ENCODE measurements around the gene C17orf58.
A peak's percentile ranks its signal among the peaks of the same experiment; 100 is the strongest.
"Not testable (repeated sequence)": the region's sequence is repeated elsewhere in the genome, so short reads cannot be mapped to it uniquely, and the experiment has no call there.

The C17orf58 gene

GRCh38 chr17:67996301-67997171, at the start of gene C17orf58:
C17orf58 (minus strand) TSS chr17:67996469; CDS start chr17:67996198, 271 bp downstream.
- DNase-seq (ENCODE audit: low spot score); in situ Hi-C loops (cut with MboI; ENCODE audit: low sequenced_read_pairs, unreplicated experiment): not testable (repeated sequence)

GRCh38 chr17:68036304-68037147, 40.3 kb upstream of the C17orf58 start:
- in situ Hi-C loops (cut with MboI; ENCODE audit: low sequenced_read_pairs, unreplicated experiment): no loop called here
- DNase-seq (ENCODE audit: low spot score): no peak
- no peak for TF ChIP-seq CTCF (IDR thresholded peaks at IDR 0.05; ENCODE audit: borderline replicate concordance, control extremely low read depth, extremely low read depth, insufficient read depth, missing control alignments)

- in situ Hi-C loops (cut with MboI; ENCODE audit: low sequenced_read_pairs, unreplicated experiment): no loop called here
- peak; percentile 98 for DNase-seq (ENCODE audit: low spot score)
- no peak for TF ChIP-seq CTCF (IDR thresholded peaks at IDR 0.05; ENCODE audit: borderline replicate concordance, control extremely low read depth, extremely low read depth, insufficient read depth, missing control alignments)
Observed at GRCh38 chr17:68035523-68036303, 39.4 kb upstream of the C17orf58 start, which contains the start of gene KPNA2. KPNA2 (plus strand) TSS chr17:68035735; CDS start chr17:68037133, 1,398 bp downstream.

- no peak for DNase-seq (ENCODE audit: low spot score)
- in situ Hi-C loops (cut with MboI; ENCODE audit: low sequenced_read_pairs, unreplicated experiment): no loop called here
- no peak for TF ChIP-seq CTCF (IDR thresholded peaks at IDR 0.05; ENCODE audit: borderline replicate concordance, control extremely low read depth, extremely low read depth, insufficient read depth, missing control alignments)
Observed at GRCh38 chr17:68035131-68035522, 38.9 kb upstream of the C17orf58 start.

GRCh38 chr17:68034452-68034776, 38.1 kb upstream of the C17orf58 start:
- in situ Hi-C loops (cut with MboI; ENCODE audit: low sequenced_read_pairs, unreplicated experiment): no loop called here
- no peak for TF ChIP-seq CTCF (IDR thresholded peaks at IDR 0.05; ENCODE audit: borderline replicate concordance, control extremely low read depth, extremely low read depth, insufficient read depth, missing control alignments)
- no peak for DNase-seq (ENCODE audit: low spot score)

- in situ Hi-C loops (cut with MboI; ENCODE audit: low sequenced_read_pairs, unreplicated experiment): no loop called here
- TF ChIP-seq CTCF (IDR thresholded peaks at IDR 0.05; ENCODE audit: borderline replicate concordance, control extremely low read depth, extremely low read depth, insufficient read depth, missing control alignments): no peak
- DNase-seq (ENCODE audit: low spot score): no peak
Observed at GRCh38 chr17:68033636-68034451, 37.6 kb upstream of the C17orf58 start.

Measured in GM13976 (cell line).